DND-41 (cell line): ENCODE measurements around the gene BRD1.

ENCODE experiments used
- ATAC-seq: fragments of 200-7000 bp; cut with Tn5 transposase; 3 replicates; pipeline ENCODE4 v1.9.1; 2021; ENCODE audit warnings: low read depth; ENCODE audit not compliant: insufficient read depth
- DNase-seq: peaks from one replicate; pipeline ENCODE4 v3.0.0-alpha.2; 2020
- H2AFZ ChIP-seq: 2 replicates; pipeline ENCODE4 v1.6.0; 2012; ENCODE audit warnings: low read depth, low read length
- H3K27ac ChIP-seq: 2 replicates; pipeline ENCODE4 v1.5.1; 2012; ENCODE audit warnings: low read length, inconsistent platforms
- H3K27me3 ChIP-seq: fragments of 200-600 bp; sonication (generic); 2 replicates; pipeline ENCODE4 v1.6.0; 2012; ENCODE audit warnings: low read length, mild to moderate bottlenecking, inconsistent platforms; ENCODE audit not compliant: insufficient read depth, poor library complexity
- H3K36me3 ChIP-seq: 2 replicates; pipeline ENCODE4 v1.5.1; 2012; ENCODE audit warnings: low read length, inconsistent platforms; ENCODE audit not compliant: insufficient read depth
- H3K4me1 ChIP-seq: 2 replicates; pipeline ENCODE4 v1.5.1; 2012; ENCODE audit warnings: mild to moderate bottlenecking, low read length; ENCODE audit not compliant: insufficient read depth
- H3K4me2 ChIP-seq: 2 replicates; pipeline ENCODE4 v1.6.0; 2012; ENCODE audit warnings: mild to moderate bottlenecking, moderate library complexity, low read length, inconsistent platforms; ENCODE audit not compliant: insufficient read depth
- H3K4me3 ChIP-seq, 2 experiments: fragments of 200-600 bp in 1 of 2; shearing (Covaris generic) in 1 of 2; 2 replicates each; pipeline ENCODE4 v1.5.1; 2012 to 2016; ENCODE audit warnings: inconsistent platforms in 2 of 2, low read length in 2 of 2, mild to moderate bottlenecking in 2 of 2, low read depth in 1 of 2, moderate library complexity in 1 of 2
- H3K79me2 ChIP-seq: 2 replicates; pipeline ENCODE4 v1.6.0; 2012; ENCODE audit warnings: low read length, inconsistent platforms; ENCODE audit not compliant: insufficient read depth
- H3K9ac ChIP-seq: 2 replicates; pipeline ENCODE4 v1.6.0; 2012; ENCODE audit warnings: low read depth, mild to moderate bottlenecking, inconsistent platforms, low read length, moderate library complexity
- H3K9me3 ChIP-seq: 2 replicates; pipeline ENCODE4 v1.5.1; 2012; ENCODE audit warnings: low read length, moderate library complexity, mild to moderate bottlenecking, inconsistent platforms; ENCODE audit not compliant: insufficient read depth, severe bottlenecking
- H4K20me1 ChIP-seq: 2 replicates; pipeline ENCODE4 v1.6.0; 2012; ENCODE audit warnings: low read length; ENCODE audit not compliant: insufficient read depth
- CTCF ChIP-seq: IDR thresholded peaks from 2 replicates; pipeline ENCODE4 v1.5.1; 2012; ENCODE audit warnings: borderline replicate concordance, low read length, moderate library complexity, mild to moderate bottlenecking; ENCODE audit not compliant: poor library complexity, severe bottlenecking; ENCODE audit errors: extremely low read depth
- EZH2 ChIP-seq: IDR thresholded peaks from 3 replicates; pipeline ENCODE4 v1.6.1; 2012; ENCODE audit warnings: borderline replicate concordance, low read depth, mild to moderate bottlenecking, moderate library complexity, low read length, inconsistent platforms; ENCODE audit not compliant: severe bottlenecking

Gene BRD1

GRCh38 chr22:49747716-49748115 is 80.0 kb downstream of the BRD1 start:
- ATAC-seq (no peak), DNase-seq (no peak)
- Histone ChIP-seq H3K4me3 (no peak overlapping the region), H2AFZ (no peak overlapping the region), H3K4me2 (no peak overlapping the region), H3K79me2 (no peaks in the 10 kb centered on the region), H3K27ac (no peak overlapping the region), H3K9me3 (peaks cover 15% of the 10 kb centered on the region), H3K36me3 (no peaks in the 10 kb centered on the region), H3K9ac (no peak overlapping the region), H4K20me1 (no peaks in the 10 kb centered on the region), H3K27me3 (no peaks in the 10 kb centered on the region), H3K4me1 (no peaks in the 10 kb centered on the region)
- no peak for TF ChIP-seq EZH2
- no peak for TF ChIP-seq CTCF

- Histone ChIP-seq H3K27ac (no peak overlapping the region), H3K9me3 (peaks cover 15% of the 10 kb centered on the region), H3K4me2 (no peak overlapping the region), H3K36me3 (no peaks in the 10 kb centered on the region), H3K4me1 (no peaks in the 10 kb centered on the region), H2AFZ (no peak overlapping the region), H3K27me3 (no peaks in the 10 kb centered on the region), H3K9ac (no peak overlapping the region), H3K4me3 (no peak overlapping the region), H3K79me2 (no peaks in the 10 kb centered on the region), H4K20me1 (no peaks in the 10 kb centered on the region)
- TF ChIP-seq EZH2 (no peak), CTCF (no peak)
- DNase-seq (no peak), ATAC-seq (no peak)
Measured at GRCh38 chr22:49747130-49747529, 80.5 kb downstream of the BRD1 start.

- H3K79me2 ChIP-seq: no peaks in the 10 kb centered on the region
- no peak overlapping the region for H3K27ac ChIP-seq
- no peaks in the 10 kb centered on the region for H3K4me1 ChIP-seq
- no peaks in the 10 kb centered on the region for H4K20me1 ChIP-seq
- TF ChIP-seq EZH2 (no peak), CTCF (no peak)
- H3K9ac ChIP-seq: no peak overlapping the region
- DNase-seq: no peak
- H3K4me3 ChIP-seq: no peak overlapping the region
- no peaks in the 10 kb centered on the region for H3K27me3 ChIP-seq
- no peak overlapping the region for H2AFZ ChIP-seq
- H3K4me2 ChIP-seq: no peak overlapping the region
- ATAC-seq: no peak
- peaks cover 15% of the 10 kb centered on the region for H3K9me3 ChIP-seq
- no peaks in the 10 kb centered on the region for H3K36me3 ChIP-seq
Measured at GRCh38 chr22:49746065-49746464, 81.6 kb downstream of the BRD1 start.

GRCh38 chr22:49740242-49740641 is 87.4 kb downstream of the BRD1 start:
- ATAC-seq (no peak), DNase-seq (no peak)
- no peak overlapping the region for H3K4me3 ChIP-seq
- no peaks in the 10 kb centered on the region for H3K27me3 ChIP-seq
- H3K36me3 ChIP-seq: no peaks in the 10 kb centered on the region
- no peak overlapping the region for H3K27ac ChIP-seq
- no peak overlapping the region for H3K9ac ChIP-seq
- no peaks in the 10 kb centered on the region for H3K4me1 ChIP-seq
- H3K4me2 ChIP-seq: no peak overlapping the region
- TF ChIP-seq CTCF (no peak), EZH2 (no peak)
- H2AFZ ChIP-seq: no peak overlapping the region
- H3K79me2 ChIP-seq: no peaks in the 10 kb centered on the region
- peaks cover 4% of the 10 kb centered on the region for H4K20me1 ChIP-seq
- peaks cover 17% of the 10 kb centered on the region for H3K9me3 ChIP-seq
